ENCODE measurements around the gene MEX3B.

Gene MEX3B

DNA sequence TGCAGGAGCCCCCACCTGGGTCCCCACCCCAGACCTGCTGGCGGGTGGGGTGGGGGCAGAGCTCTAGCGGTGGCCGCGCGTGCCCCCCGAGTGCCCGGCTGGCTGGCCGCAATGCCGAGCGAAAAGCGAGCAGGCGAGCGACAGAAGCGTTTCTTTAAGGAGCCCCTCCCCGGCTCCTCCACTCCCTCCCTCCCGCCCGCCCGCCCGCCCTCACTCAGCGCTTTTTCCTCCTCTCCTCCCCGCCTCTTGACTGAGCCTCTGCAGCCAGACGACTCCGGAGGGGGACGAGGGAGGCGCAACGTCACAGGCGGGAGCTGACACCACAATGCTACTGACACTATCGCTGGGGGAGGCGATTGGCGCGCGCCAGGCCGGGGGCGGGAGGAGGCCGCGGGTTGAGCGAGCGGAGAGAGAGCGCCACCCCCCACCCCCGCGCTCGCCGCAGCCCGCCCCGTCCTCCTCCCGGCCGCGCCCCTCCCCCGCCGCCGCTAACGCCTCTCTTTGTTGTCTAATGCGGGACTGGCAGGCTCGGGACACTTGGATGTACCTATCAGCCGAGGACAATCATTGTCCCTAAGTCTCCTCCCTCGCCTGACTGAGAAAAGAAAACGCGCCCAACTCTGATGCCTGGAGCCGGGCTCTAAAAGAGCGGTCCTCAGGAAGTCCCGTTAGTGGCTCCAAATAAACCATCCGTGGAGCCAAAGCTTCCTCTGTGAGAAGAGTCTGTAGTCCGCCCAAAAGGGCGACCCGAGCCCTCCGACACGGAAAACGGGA is at the start of gene MEX3B:
TSS of gene MEX3B (minus strand) at position 127 of the 774 bp plus-strand sequence. CDS start 313 bp downstream, outside the sequence.
- H3K27ac ChIP-seq (ENCODE audit: low read depth, low read length): peak within 1 kb of the TSS; percentile 83
- H3K36me3 ChIP-seq (ENCODE audit: control insufficient read depth in 5 of 5, insufficient read depth in 5 of 5, low read length in 5 of 5): peaks cover 0 to 7% (median 0%) of the 10 kb centered on the region in 5 donors
- H3K4me3 ChIP-seq (ENCODE audit: low read depth in 1 of 5, low read length in 5 of 5): peak within 1 kb of the TSS; percentile 83 to 91 (median 88)
- peaks cover 0 to 14% (median 0%) of the 10 kb centered on the region in 5 donors for H3K27me3 ChIP-seq (ENCODE audit: control insufficient read depth in 5 of 5, insufficient read depth in 4 of 5, low read length in 5 of 5)
- peak within 1 kb of the TSS; percentile 48 to 82 (median 78) for H3K9ac ChIP-seq (ENCODE audit: low read length in 5 of 5)
- peaks cover 0 to 43% (median 30%) of the 10 kb centered on the region in 5 donors for H3K4me1 ChIP-seq (ENCODE audit: control insufficient read depth in 5 of 5, insufficient read depth in 5 of 5, low read length in 5 of 5)
- no peaks in the 10 kb centered on the region for H3K9me3 ChIP-seq (ENCODE audit: control insufficient read depth in 5 of 5, low read length in 5 of 5)

DNA sequence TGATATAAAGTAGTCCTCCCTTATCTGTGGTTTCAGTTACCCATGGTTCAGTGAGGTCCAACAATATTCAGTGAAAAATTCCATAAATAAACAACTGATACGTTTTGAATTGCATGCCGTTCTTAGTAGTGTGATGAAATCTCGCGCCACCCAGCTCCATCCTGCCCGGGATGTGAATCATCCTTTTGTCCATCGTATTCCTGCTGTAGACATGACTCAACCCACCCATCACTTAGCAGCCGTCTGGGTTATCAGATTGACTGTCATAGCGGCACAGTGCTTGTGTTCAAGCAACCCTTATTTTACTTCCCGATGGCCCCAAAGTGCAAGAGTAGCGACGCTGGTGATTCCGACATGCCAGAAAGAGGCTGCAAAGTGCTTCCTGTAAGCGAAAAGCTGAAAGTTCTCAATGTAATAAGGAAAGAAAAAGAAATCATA is 48.0 kb upstream of the MEX3B start:
- Histone ChIP-seq H3K36me3 (ENCODE audit: control insufficient read depth in 5 of 5, insufficient read depth in 5 of 5, low read length in 5 of 5) (no peaks in the 10 kb centered on the region), H3K9ac (ENCODE audit: low read length in 5 of 5) (no peak overlapping the region), H3K27me3 (ENCODE audit: control insufficient read depth in 5 of 5, insufficient read depth in 4 of 5, low read length in 5 of 5) (no peaks in the 10 kb centered on the region), H3K4me3 (ENCODE audit: low read depth in 1 of 5, low read length in 5 of 5) (no peak overlapping the region), H3K9me3 (ENCODE audit: control insufficient read depth in 5 of 5, low read length in 5 of 5) (no peaks in the 10 kb centered on the region), H3K4me1 (ENCODE audit: control insufficient read depth in 5 of 5, insufficient read depth in 5 of 5, low read length in 5 of 5) (no peaks in the 10 kb centered on the region), H3K27ac (ENCODE audit: low read depth, low read length) (no peak overlapping the region)

DNA sequence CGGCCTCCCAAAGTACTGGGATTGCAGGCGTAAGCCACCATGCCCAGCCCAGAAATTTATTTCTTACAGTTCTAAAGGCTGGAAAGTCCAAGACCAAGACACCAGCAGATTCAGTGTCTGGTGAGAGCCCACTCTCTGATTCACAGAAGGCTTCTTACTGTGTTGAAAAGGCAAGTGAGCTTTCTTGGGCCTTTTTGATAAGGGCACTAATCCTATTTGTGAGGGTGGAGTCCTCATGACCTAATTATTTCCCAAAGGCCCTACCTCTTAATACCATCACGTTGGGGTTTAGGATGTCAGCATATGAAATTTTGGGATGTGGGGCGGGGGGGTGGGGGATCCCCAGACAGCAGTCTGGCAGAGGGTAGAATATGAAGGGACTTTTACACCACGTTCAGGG is 47.5 kb upstream of the MEX3B start:
- no peak overlapping the region for H3K27ac ChIP-seq (ENCODE audit: low read depth, low read length)
- H3K36me3 ChIP-seq (ENCODE audit: control insufficient read depth in 5 of 5, insufficient read depth in 5 of 5, low read length in 5 of 5): no peaks in the 10 kb centered on the region
- no peaks in the 10 kb centered on the region for H3K9me3 ChIP-seq (ENCODE audit: control insufficient read depth in 5 of 5, low read length in 5 of 5)
- no peaks in the 10 kb centered on the region for H3K4me1 ChIP-seq (ENCODE audit: control insufficient read depth in 5 of 5, insufficient read depth in 5 of 5, low read length in 5 of 5)
- no peak overlapping the region for H3K4me3 ChIP-seq (ENCODE audit: low read depth in 1 of 5, low read length in 5 of 5)
- H3K9ac ChIP-seq (ENCODE audit: low read length in 5 of 5): no peak overlapping the region
- no peaks in the 10 kb centered on the region for H3K27me3 ChIP-seq (ENCODE audit: control insufficient read depth in 5 of 5, insufficient read depth in 4 of 5, low read length in 5 of 5)

DNA sequence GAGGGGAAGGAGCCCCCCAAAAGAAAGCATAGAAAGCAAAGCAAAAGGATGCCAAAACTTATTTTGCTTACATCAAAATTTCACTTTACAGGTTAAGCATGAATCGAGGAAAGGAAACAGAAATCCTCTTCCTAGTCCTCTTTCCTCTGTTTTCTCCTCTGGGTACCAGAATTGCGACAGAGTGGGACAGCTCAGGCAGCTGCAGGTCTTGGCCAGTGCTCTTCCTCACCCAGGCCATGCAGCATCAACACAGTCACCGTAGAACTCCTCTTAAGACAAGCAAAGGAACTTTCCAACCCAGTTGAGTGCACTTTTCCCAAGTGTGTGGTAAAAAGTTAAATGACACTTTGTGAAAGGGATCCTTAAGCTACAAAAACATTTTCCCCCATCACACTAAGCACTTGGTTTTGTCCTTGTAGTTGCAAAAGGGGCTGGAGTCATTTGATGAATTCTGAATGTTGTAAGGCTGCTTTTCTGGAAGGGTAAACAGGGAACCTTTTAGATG is 45.9 kb upstream of the MEX3B start:
- H3K36me3 ChIP-seq (ENCODE audit: control insufficient read depth in 5 of 5, insufficient read depth in 5 of 5, low read length in 5 of 5): no peaks in the 10 kb centered on the region
- H3K27me3 ChIP-seq (ENCODE audit: control insufficient read depth in 5 of 5, insufficient read depth in 4 of 5, low read length in 5 of 5): no peaks in the 10 kb centered on the region
- H3K27ac ChIP-seq (ENCODE audit: low read depth, low read length): no peak overlapping the region
- no peak overlapping the region for H3K4me3 ChIP-seq (ENCODE audit: low read depth in 1 of 5, low read length in 5 of 5)
- no peaks in the 10 kb centered on the region for H3K4me1 ChIP-seq (ENCODE audit: control insufficient read depth in 5 of 5, insufficient read depth in 5 of 5, low read length in 5 of 5)
- no peak overlapping the region for H3K9ac ChIP-seq (ENCODE audit: low read length in 5 of 5)
- no peaks in the 10 kb centered on the region for H3K9me3 ChIP-seq (ENCODE audit: control insufficient read depth in 5 of 5, low read length in 5 of 5)

DNA sequence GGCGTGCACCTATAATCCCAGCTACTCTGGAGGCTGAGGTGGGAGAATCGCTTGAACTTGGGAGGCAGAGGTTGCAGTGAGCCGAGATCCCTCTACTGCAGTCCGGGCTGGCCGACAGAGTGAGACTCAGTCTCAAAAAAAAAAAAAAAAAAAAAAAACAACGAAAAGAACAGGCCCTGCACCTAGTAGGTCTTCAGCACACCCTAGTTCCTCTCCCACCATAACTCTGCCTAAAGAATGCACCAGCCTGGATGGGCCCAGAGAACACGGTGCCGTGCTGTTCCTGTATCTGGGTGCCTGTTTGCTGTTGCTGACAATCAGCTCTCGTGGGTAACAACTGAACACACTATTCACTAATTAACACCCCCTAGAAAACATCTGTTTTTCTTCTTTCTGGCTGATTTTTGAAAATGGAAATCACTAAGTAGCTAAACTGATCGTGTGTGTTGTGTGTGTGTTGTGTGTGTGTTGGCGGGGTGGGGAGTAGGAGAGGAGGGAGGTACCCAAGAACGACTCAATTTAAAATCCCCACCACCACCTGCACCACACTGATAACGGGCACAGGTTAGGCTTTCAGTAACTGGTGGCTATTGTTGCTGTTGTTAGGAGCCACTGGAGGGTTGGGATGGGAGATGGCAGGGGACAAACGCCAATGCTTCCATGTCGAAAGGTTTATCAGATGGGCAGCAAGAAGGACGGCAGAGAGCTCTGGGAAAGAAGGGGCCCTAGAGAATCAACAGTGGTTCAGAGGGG is 40.6 kb upstream of the MEX3B start:
- Histone ChIP-seq H3K4me1 (ENCODE audit: control insufficient read depth in 5 of 5, insufficient read depth in 5 of 5, low read length in 5 of 5) (no peaks in the 10 kb centered on the region), H3K27ac (ENCODE audit: low read depth, low read length) (no peak overlapping the region), H3K4me3 (ENCODE audit: low read depth in 1 of 5, low read length in 5 of 5) (no peak overlapping the region), H3K9me3 (ENCODE audit: control insufficient read depth in 5 of 5, low read length in 5 of 5) (no peaks in the 10 kb centered on the region), H3K27me3 (ENCODE audit: control insufficient read depth in 5 of 5, insufficient read depth in 4 of 5, low read length in 5 of 5) (no peaks in the 10 kb centered on the region), H3K9ac (ENCODE audit: low read length in 5 of 5) (no peak overlapping the region), H3K36me3 (ENCODE audit: control insufficient read depth in 5 of 5, insufficient read depth in 5 of 5, low read length in 5 of 5) (no peaks in the 10 kb centered on the region)

DNA sequence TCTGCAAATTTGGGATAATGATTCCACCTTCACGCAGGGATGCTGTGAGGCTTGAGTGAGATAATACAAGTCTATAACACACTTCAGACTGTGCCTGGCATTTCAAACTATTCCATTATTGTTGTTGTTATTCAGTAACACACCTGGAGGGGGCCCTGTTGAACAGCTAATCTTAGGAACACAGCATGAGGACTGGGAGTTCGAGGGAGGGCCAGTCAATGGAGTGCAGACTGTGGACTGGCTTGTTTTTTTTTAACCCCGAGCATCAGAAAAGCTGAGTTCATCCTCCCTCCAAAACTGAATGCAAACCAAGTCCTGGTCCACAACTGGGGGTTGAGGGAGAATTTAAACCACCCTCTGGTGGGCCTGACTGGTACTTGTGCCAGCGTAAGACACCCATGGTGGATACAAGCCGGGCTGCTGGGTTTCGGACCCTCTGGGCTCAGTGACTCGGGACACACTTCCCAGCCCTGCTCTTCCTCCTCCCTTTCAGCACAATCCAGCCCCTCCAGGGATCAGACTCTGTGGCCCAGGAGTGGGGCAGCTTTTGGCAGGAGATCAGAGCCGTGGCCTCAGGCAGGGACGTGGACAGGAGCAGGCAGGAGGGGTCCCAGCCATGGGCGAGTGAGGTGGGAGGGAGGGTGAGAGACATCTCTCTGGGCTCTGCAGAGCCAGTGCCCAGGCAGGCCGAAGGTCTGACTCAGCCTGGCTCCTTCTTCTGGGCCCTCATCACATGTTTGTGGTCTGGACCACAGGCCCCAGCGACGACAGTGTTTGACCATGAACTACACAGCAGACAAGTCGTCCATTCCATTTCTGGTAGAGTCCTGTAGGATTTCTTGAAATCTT is 36.3 kb upstream of the MEX3B start:
- Histone ChIP-seq H3K9ac (ENCODE audit: low read length in 5 of 5) (no peak overlapping the region), H3K27me3 (ENCODE audit: control insufficient read depth in 5 of 5, insufficient read depth in 4 of 5, low read length in 5 of 5) (peaks cover 0 to 5% (median 0%) of the 10 kb centered on the region in 5 donors), H3K4me3 (ENCODE audit: low read depth in 1 of 5, low read length in 5 of 5) (no peak overlapping the region), H3K36me3 (ENCODE audit: control insufficient read depth in 5 of 5, insufficient read depth in 5 of 5, low read length in 5 of 5) (no peaks in the 10 kb centered on the region), H3K27ac (ENCODE audit: low read depth, low read length) (no peak overlapping the region), H3K4me1 (ENCODE audit: control insufficient read depth in 5 of 5, insufficient read depth in 5 of 5, low read length in 5 of 5) (no peaks in the 10 kb centered on the region), H3K9me3 (ENCODE audit: control insufficient read depth in 5 of 5, low read length in 5 of 5) (no peaks in the 10 kb centered on the region)

DNA sequence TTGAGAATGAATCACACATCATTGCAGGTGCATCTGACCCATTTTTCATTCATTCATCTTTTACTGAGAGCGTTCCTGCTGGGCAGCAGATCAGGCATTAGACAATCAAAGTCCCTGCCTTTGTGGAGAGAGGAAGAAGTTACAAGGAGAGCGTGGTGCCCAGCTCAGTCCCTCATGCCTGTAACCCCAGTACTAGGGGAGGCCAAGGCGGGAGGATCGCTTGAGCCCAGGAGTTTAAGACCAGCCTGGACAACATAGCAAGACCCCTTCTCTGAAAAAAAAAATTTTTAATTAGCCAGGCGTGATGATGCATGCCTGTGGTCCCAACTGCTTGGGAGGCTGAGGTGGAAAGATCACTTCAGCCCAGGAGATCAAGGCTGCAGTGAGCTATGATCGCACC is 35.0 kb upstream of the MEX3B start:
- no peaks in the 10 kb centered on the region for H3K36me3 ChIP-seq (ENCODE audit: control insufficient read depth in 5 of 5, insufficient read depth in 5 of 5, low read length in 5 of 5)
- no peak overlapping the region for H3K9ac ChIP-seq (ENCODE audit: low read length in 5 of 5)
- H3K9me3 ChIP-seq (ENCODE audit: control insufficient read depth in 5 of 5, low read length in 5 of 5): no peaks in the 10 kb centered on the region
- no peak overlapping the region for H3K4me3 ChIP-seq (ENCODE audit: low read depth in 1 of 5, low read length in 5 of 5)
- no peaks in the 10 kb centered on the region for H3K4me1 ChIP-seq (ENCODE audit: control insufficient read depth in 5 of 5, insufficient read depth in 5 of 5, low read length in 5 of 5)
- no peak overlapping the region for H3K27ac ChIP-seq (ENCODE audit: low read depth, low read length)
- H3K27me3 ChIP-seq (ENCODE audit: control insufficient read depth in 5 of 5, insufficient read depth in 4 of 5, low read length in 5 of 5): peaks cover 0 to 5% (median 0%) of the 10 kb centered on the region in 5 donors

GRCh38 chr15:82079736-82080135 is 33.9 kb upstream of the MEX3B start:
- H3K27me3 ChIP-seq (ENCODE audit: control insufficient read depth in 5 of 5, insufficient read depth in 4 of 5, low read length in 5 of 5): peaks cover 0 to 5% (median 0%) of the 10 kb centered on the region in 5 donors

GRCh38 chr15:82074610-82075009 is 28.8 kb upstream of the MEX3B start:
- H3K27me3 ChIP-seq (ENCODE audit: control insufficient read depth in 5 of 5, insufficient read depth in 4 of 5, low read length in 5 of 5): peaks cover 0 to 4% (median 0%) of the 10 kb centered on the region in 5 donors
- H3K4me1 ChIP-seq (ENCODE audit: control insufficient read depth in 5 of 5, insufficient read depth in 5 of 5, low read length in 5 of 5): no peaks in the 10 kb centered on the region
- H3K9me3 ChIP-seq (ENCODE audit: control insufficient read depth in 5 of 5, low read length in 5 of 5): peaks cover 0 to 4% (median 0%) of the 10 kb centered on the region in 5 donors
- no peak overlapping the region for H3K27ac ChIP-seq (ENCODE audit: low read depth, low read length)
- no peak overlapping the region for H3K9ac ChIP-seq (ENCODE audit: low read length in 5 of 5)
- no peaks in the 10 kb centered on the region for H3K36me3 ChIP-seq (ENCODE audit: control insufficient read depth in 5 of 5, insufficient read depth in 5 of 5, low read length in 5 of 5)
- H3K4me3 ChIP-seq (ENCODE audit: low read depth in 1 of 5, low read length in 5 of 5): no peak overlapping the region

More at GRCh38 chr15:82079736-82080135, 33.9 kb upstream of the MEX3B start:
- no peaks in the 10 kb centered on the region for H3K9me3 ChIP-seq (ENCODE audit: control insufficient read depth in 5 of 5, low read length in 5 of 5)
- no peak overlapping the region for H3K27ac ChIP-seq (ENCODE audit: low read depth, low read length)
- no peak overlapping the region for H3K9ac ChIP-seq (ENCODE audit: low read length in 5 of 5)
- no peaks in the 10 kb centered on the region for H3K4me1 ChIP-seq (ENCODE audit: control insufficient read depth in 5 of 5, insufficient read depth in 5 of 5, low read length in 5 of 5)
- no peaks in the 10 kb centered on the region for H3K36me3 ChIP-seq (ENCODE audit: control insufficient read depth in 5 of 5, insufficient read depth in 5 of 5, low read length in 5 of 5)
- no peak overlapping the region for H3K4me3 ChIP-seq (ENCODE audit: low read depth in 1 of 5, low read length in 5 of 5)

Data from subcutaneous abdominal adipose tissue (tissue), 5 donors.